WTC11 (cell line): ENCODE measurements around the gene WNT5B. TPM values are rescaled to one million over a fixed set of nuclear protein-coding genes. Genes with fewer than 3 reads are reported as not detected.

Source experiments
- ATAC-seq: fragments of 200-7000 bp; cut with Tn5 transposase; 2 replicates; pipeline ENCODE4 v1.10.0; 2021; ENCODE audit warnings: mild to moderate bottlenecking, moderate library complexity
- CTCF ChIA-PET: fragments of 300-600 bp; sonication (Branson Sonifier 250); formaldehyde crosslinking; loops from one replicate; lab custom pipeline; 2021; ENCODE audit warnings: antibody characterized with exemption; lab: Charles Lee
- POLR2A ChIA-PET: fragments of 350-600 bp; sonication (Branson Sonifier 250); formaldehyde crosslinking; loops from one replicate; lab custom pipeline; 2021; ENCODE audit warnings: antibody characterized with exemption; lab: Charles Lee
- DNase-seq: peaks from one replicate; pipeline ENCODE4 v3.0.0; 2021; ENCODE audit warnings: low spot score
- H3K27ac Mint-ChIP-seq: 2 replicates; pipeline ENCODE4 v1.8.0; 2021; ENCODE audit warnings: mixed read lengths
- H3K27me3 Mint-ChIP-seq: 2 replicates; pipeline ENCODE4 v1.8.0; 2021; ENCODE audit warnings: low read depth, mild to moderate bottlenecking, moderate library complexity, mixed read lengths
- H3K36me3 Mint-ChIP-seq: 2 replicates; pipeline ENCODE4 v1.8.0; 2021; ENCODE audit warnings: mixed read lengths
- H3K4me1 Mint-ChIP-seq: 2 replicates; pipeline ENCODE4 v1.8.0; 2022; ENCODE audit warnings: mixed read lengths
- H3K4me3 Mint-ChIP-seq: 2 replicates; pipeline ENCODE4 v1.8.0; 2021; ENCODE audit warnings: mild to moderate bottlenecking, moderate library complexity, mixed read lengths
- H3K9me3 Mint-ChIP-seq: 2 replicates; pipeline ENCODE4 v1.8.0; 2021; ENCODE audit warnings: mixed read lengths
- ATF1 ChIP-seq: sonication (generic); formaldehyde crosslinking; IDR thresholded peaks from 2 replicates; pipeline ENCODE4 v1.8.1; 2023; ENCODE audit warnings: mild to moderate bottlenecking, moderate library complexity, missing genetic modification reagents
- ATF2 ChIP-seq: sonication (generic); formaldehyde crosslinking; IDR thresholded peaks from 2 replicates; pipeline ENCODE4 v1.8.1; 2022; ENCODE audit warnings: low read depth, missing genetic modification reagents, borderline replicate concordance
- CBFB ChIP-seq: sonication (generic); formaldehyde crosslinking; IDR thresholded peaks from 2 replicates; pipeline ENCODE4 v1.8.1; 2022; ENCODE audit warnings: mild to moderate bottlenecking, low read depth, missing genetic modification reagents
- CDX4 ChIP-seq: fragments of 250-450 bp; sonication (Bioruptor Pico); IDR thresholded peaks from 2 replicates; pipeline ENCODE4 v1.9.0; 2021; ENCODE audit warnings: moderate library complexity, mild to moderate bottlenecking, inconsistent platforms, borderline replicate concordance
- ERG ChIP-seq: fragments of 250-450 bp; sonication (Bioruptor Pico); IDR thresholded peaks from 2 replicates; pipeline ENCODE4 v1.8.0; 2021; ENCODE audit warnings: mild to moderate bottlenecking
- ETV6 ChIP-seq: sonication (generic); formaldehyde crosslinking; IDR thresholded peaks from 2 replicates; pipeline ENCODE4 v1.8.1; 2022; ENCODE audit warnings: mild to moderate bottlenecking, missing genetic modification reagents
- FOXJ3 ChIP-seq: sonication (generic); formaldehyde crosslinking; IDR thresholded peaks from 2 replicates; pipeline ENCODE4 v1.9.0; 2021; ENCODE audit warnings: missing genetic modification reagents, mild to moderate bottlenecking, borderline replicate concordance
- GTF2I ChIP-seq: fragments of 250-450 bp; sonication (Bioruptor Pico); conservative IDR thresholded peaks from 2 replicates; pipeline ENCODE4 v1.4.0; 2021; ENCODE audit warnings: mild to moderate bottlenecking
- MYBL2 ChIP-seq: sonication (generic); formaldehyde crosslinking; IDR thresholded peaks from 2 replicates; pipeline ENCODE4 v1.8.1; 2023; ENCODE audit warnings: mild to moderate bottlenecking, moderate library complexity, missing genetic modification reagents
- NFE2L1 ChIP-seq: sonication (generic); formaldehyde crosslinking; IDR thresholded peaks from 2 replicates; pipeline ENCODE4 v1.8.1; 2023; ENCODE audit warnings: missing genetic modification reagents
- STAT6 ChIP-seq: sonication (generic); formaldehyde crosslinking; conservative IDR thresholded peaks from 2 replicates; pipeline ENCODE4 v1.8.1; 2023; ENCODE audit warnings: mild to moderate bottlenecking, low read depth, missing genetic modification reagents, moderate library complexity
- TCF7 ChIP-seq: sonication (generic); formaldehyde crosslinking; IDR thresholded peaks from 2 replicates; pipeline ENCODE4 v1.8.0; 2022; ENCODE audit warnings: mild to moderate bottlenecking, low read depth, missing genetic modification reagents, moderate library complexity
- ZBTB43 ChIP-seq: sonication (generic); formaldehyde crosslinking; IDR thresholded peaks from 2 replicates; pipeline ENCODE4 v1.8.1; 2023; ENCODE audit warnings: mild to moderate bottlenecking, missing genetic modification reagents
- ZNF138 ChIP-seq: sonication (generic); formaldehyde crosslinking; conservative IDR thresholded peaks from 2 replicates; pipeline ENCODE4 v1.8.1; 2022; ENCODE audit warnings: mild to moderate bottlenecking, moderate library complexity, missing genetic modification reagents
- ZNF219 ChIP-seq: sonication (generic); formaldehyde crosslinking; IDR thresholded peaks from 2 replicates; pipeline ENCODE4 v1.8.0; 2023; ENCODE audit warnings: missing genetic modification reagents, mild to moderate bottlenecking, borderline replicate concordance
- ZNF232 ChIP-seq: sonication (generic); formaldehyde crosslinking; IDR thresholded peaks from 2 replicates; pipeline ENCODE4 v1.8.0; 2022; ENCODE audit warnings: mild to moderate bottlenecking, missing genetic modification reagents
- ZNF281 ChIP-seq: sonication (generic); formaldehyde crosslinking; IDR thresholded peaks from 2 replicates; pipeline ENCODE4 v1.8.0; 2023; ENCODE audit warnings: mild to moderate bottlenecking, missing genetic modification reagents
- ZNF317 ChIP-seq: sonication (generic); formaldehyde crosslinking; IDR thresholded peaks from 2 replicates; pipeline ENCODE4 v1.8.1; 2023; ENCODE audit warnings: low read depth, mild to moderate bottlenecking, moderate library complexity, missing genetic modification reagents, borderline replicate concordance
- ZSCAN18 ChIP-seq: fragments of 250-450 bp; sonication (Bioruptor Pico); IDR thresholded peaks from 2 replicates; pipeline ENCODE4 v2.1.2; 2022; ENCODE audit warnings: mild to moderate bottlenecking, moderate library complexity
- total RNA-seq: library from RNA; stranded (reverse); gene quantifications from 3 replicates; pipeline ENCODE4 v1.2.3, GENCODE V29; 2021

Gene WNT5B
- total RNA-seq, 1 experiment from 2014 or later = 4.5 TPM

GRCh38 chr12:1614360-1614759 lies 14.7 kb upstream of the WNT5B start:
- TF ChIP-seq STAT6 (CRISPR knock-in tag) (no peak), MYBL2 (CRISPR knock-in tag) (no peak), ATF2 (CRISPR knock-in tag) (no peak), CBFB (CRISPR knock-in tag) (no peak), ERG (no peak), ZSCAN18 (CRISPR knock-in tag) (no peak), ZNF138 (CRISPR knock-in tag) (no peak), TCF7 (CRISPR knock-in tag) (no peak), ZNF281 (CRISPR knock-in tag) (no peak), ETV6 (no peak)
- no peak overlapping the region for H3K4me3 Mint-ChIP-seq
- no peak overlapping the region for H3K27ac Mint-ChIP-seq
- no peaks in the 10 kb centered on the region for H3K9me3 Mint-ChIP-seq
- CTCF ChIA-PET = interaction anchor here (1.0 to 1.1 kb wide), 2 partner anchors 9 to 177 kb away, joined by 3 read pairs; no protein-coding TSS in a partner anchor
- H3K36me3 Mint-ChIP-seq = no peaks in the 10 kb centered on the region
- ATAC-seq (no peak), DNase-seq (no peak)
- peaks cover 22% of the 10 kb centered on the region for H3K27me3 Mint-ChIP-seq
- H3K4me1 Mint-ChIP-seq = peaks cover 9% of the 10 kb centered on the region; the same call in 1 of the 2 replicates
- POLR2A ChIA-PET = no interaction called here

- CTCF ChIA-PET = interaction anchor here (0.7 to 1.2 kb wide), 2 partner anchors 11 to 14 kb away, joined by 3 read pairs; no protein-coding TSS in a partner anchor
- Mint-ChIP-seq H3K4me1 (peaks cover 10% of the 10 kb centered on the region; the same call in 1 of the 2 replicates), H3K27ac (no peak overlapping the region), H3K9me3 (no peaks in the 10 kb centered on the region), H3K27me3 (peaks cover 22% of the 10 kb centered on the region), H3K4me3 (no peak overlapping the region), H3K36me3 (no peaks in the 10 kb centered on the region)
- POLR2A ChIA-PET = no interaction called here
- ATAC-seq (no peak), DNase-seq (no peak)
- no peak for TF ChIP-seq ZNF219 (CRISPR knock-in tag)
- TF ChIP-seq NFE2L1 (CRISPR knock-in tag) = no peak
- TF ChIP-seq MYBL2 (CRISPR knock-in tag) = no peak
- no peak for TF ChIP-seq ZBTB43 (CRISPR knock-in tag)
- no peak for TF ChIP-seq ZSCAN18 (CRISPR knock-in tag)
- TF ChIP-seq ZNF232 (CRISPR knock-in tag) = no peak
- TF ChIP-seq GTF2I (CRISPR knock-in tag) = no peak
- TF ChIP-seq ZNF317 (CRISPR knock-in tag) = no peak
- no peak for TF ChIP-seq ATF1 (CRISPR knock-in tag)
- no peak for TF ChIP-seq CDX4
- no peak for TF ChIP-seq FOXJ3 (CRISPR knock-in tag)
Measured at GRCh38 chr12:1616233-1617066, 12.6 kb upstream of the WNT5B start.
